Thymus (tissue), 11 donors: ENCODE data around the gene SLC2A5. TPM values are rescaled to one million over a fixed set of nuclear protein-coding genes. Genes with fewer than 3 reads are reported as not detected.
A peak's percentile ranks its signal among the peaks of the same experiment; 100 is the strongest.

ENCODE experiments used
- DNase-seq, 9 donors: peaks; one replicate each; pipeline ENCODE4 v3.0.0-alpha.2; 2013; ENCODE audit warnings: low spot score in 9 of 9, low read depth in 6 of 9, missing footprints in 1 of 9
- H3K27ac ChIP-seq, 2 donors: one replicate each; pipeline ENCODE4 v1.5.1; 2013; ENCODE audit warnings: control low read depth in 1 of 2, low read depth in 1 of 2, low read length in 1 of 2, mild to moderate bottlenecking in 1 of 2, moderate library complexity in 1 of 2
- H3K27me3 ChIP-seq, 2 donors: one replicate each; pipeline ENCODE4 v1.5.1; 2013; ENCODE audit warnings: low read length in 1 of 2; ENCODE audit not compliant: control insufficient read depth in 2 of 2, insufficient read depth in 1 of 2
- H3K36me3 ChIP-seq, 2 donors: one replicate each; pipeline ENCODE4 v1.5.1; 2013; ENCODE audit warnings: low read length in 1 of 2, mild to moderate bottlenecking in 1 of 2, moderate library complexity in 1 of 2; ENCODE audit not compliant: control insufficient read depth in 2 of 2, insufficient read depth in 2 of 2
- H3K4me1 ChIP-seq, 2 donors: one replicate each; pipeline ENCODE4 v1.5.1; 2013; ENCODE audit warnings: low read length in 2 of 2; ENCODE audit not compliant: control insufficient read depth in 2 of 2, insufficient read depth in 2 of 2
- H3K4me3 ChIP-seq, 2 donors: one replicate each; pipeline ENCODE4 v1.5.1; 2013; ENCODE audit warnings: low read length in 2 of 2, control low read depth in 1 of 2, mild to moderate bottlenecking in 1 of 2
- H3K9me3 ChIP-seq, 2 donors: one replicate each; pipeline ENCODE4 v1.5.1; 2013; ENCODE audit warnings: low read length in 1 of 2, mild to moderate bottlenecking in 1 of 2; ENCODE audit not compliant: control insufficient read depth in 2 of 2, insufficient read depth in 1 of 2
- WGBS: extraction: QIAGEN DNeasy Blood & Tissue Kit; methylation state at CpG from one replicate; pipeline ENCODE4 v1.1.7; 2013; 5-methylcytosine and 5-hydroxymethylcytosine counted together
- polyA plus RNA-seq: library from polyadenylated mRNA; stranded (reverse); fragments of 200-250 nt; gene quantifications from one replicate; pipeline ENCODE4 v1.2.3, GENCODE V29; 2013
- total RNA-seq: library from RNA; stranded (reverse); fragments of 120-200 nt; gene quantifications from one replicate; pipeline ENCODE4 v1.2.4, GENCODE V29; 2013
- donor health status: healthy.

Gene SLC2A5
- total and polyA plus RNA-seq, 2 donors = 1.5 to 6.8 TPM

DNA sequence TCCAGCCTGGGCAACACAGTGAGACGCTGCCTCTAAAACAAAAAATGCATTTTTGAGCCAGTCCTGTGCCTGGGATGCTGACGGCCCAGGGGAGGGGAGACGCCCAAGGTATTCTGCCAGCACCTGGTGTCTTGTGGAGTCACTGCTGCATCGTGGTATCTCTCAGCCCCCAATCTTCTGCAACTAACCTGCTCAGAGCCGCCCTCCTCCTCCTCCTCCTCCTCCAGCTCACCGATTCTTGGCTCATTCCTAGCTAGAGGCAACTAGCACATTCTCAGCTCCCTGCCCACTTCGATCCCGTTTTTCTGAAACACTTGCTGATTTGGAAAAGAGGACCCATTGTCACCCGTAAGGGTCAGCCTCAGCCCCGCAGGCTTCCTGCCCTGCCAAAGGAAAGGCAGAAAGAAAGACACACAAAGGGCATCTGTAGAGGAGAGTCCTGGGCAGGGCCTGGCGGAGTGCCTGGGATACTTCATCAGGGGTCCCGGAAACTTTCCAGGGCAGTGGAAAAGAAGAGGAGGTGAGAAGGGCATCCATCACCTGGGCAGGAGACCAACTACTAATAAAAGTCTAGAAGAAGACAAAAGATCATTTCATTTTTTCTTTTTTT lies 38.7 kb upstream of the SLC2A5 start:
- 97% methylated on average over 12 of the region's 12 CpGs for WGBS
- no peaks in the 10 kb centered on the region for H3K36me3 ChIP-seq
- no peaks in the 10 kb centered on the region for H3K27me3 ChIP-seq
- no peak for DNase-seq
- no peak overlapping the region for H3K27ac ChIP-seq
- H3K4me3 ChIP-seq = no peak overlapping the region
- H3K4me1 ChIP-seq = peaks cover 0 to 4% of the 10 kb centered on the region in 2 donors
- no peaks in the 10 kb centered on the region for H3K9me3 ChIP-seq

DNA sequence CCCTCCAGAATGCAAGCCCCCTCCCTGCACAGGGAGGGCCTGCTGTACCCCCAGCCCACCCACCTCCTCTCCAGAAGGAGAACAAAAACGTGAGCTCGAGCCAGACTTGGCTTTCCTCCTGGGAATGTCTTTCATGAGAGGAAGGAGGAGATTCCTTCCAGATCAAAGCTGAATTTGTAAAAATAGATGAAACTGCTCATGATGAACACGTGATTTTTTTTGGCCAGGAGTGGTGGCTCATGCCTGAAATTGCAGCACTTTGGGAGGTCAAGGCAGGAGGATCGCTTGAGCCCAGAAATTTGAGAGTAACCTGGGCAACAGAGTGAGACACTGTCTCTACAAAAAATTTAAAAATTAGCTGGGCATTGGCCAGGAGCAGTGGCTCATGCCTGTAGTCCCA lies 37.7 kb upstream of the SLC2A5 start:
- no peaks in the 10 kb centered on the region for H3K27me3 ChIP-seq
- no peak for DNase-seq
- H3K36me3 ChIP-seq = no peaks in the 10 kb centered on the region
- no peak overlapping the region for H3K4me3 ChIP-seq
- 87% methylated on average over 4 of the region's 4 CpGs for WGBS
- no peak overlapping the region for H3K27ac ChIP-seq
- H3K9me3 ChIP-seq = no peaks in the 10 kb centered on the region
- peaks cover 0 to 4% of the 10 kb centered on the region in 2 donors for H3K4me1 ChIP-seq

DNA sequence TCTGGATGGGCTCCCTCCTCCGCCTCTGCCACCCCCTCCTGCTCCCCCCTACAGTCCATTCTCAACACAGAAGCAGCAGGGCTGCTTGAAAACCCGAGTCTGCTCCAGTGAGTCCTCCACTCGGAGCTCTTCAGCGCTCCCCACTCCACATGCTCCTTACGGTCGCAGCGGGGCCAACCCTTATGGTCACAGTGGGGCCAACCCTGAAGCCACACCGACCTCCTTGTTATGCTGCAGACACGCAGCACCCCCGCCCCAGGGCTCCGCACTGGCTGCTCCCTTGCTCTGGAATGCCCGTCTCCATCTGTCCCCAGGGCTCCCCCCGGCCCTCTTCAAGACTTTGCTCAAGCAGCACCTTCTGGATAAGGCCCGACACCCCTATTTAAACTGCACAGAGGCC lies 36.9 kb upstream of the SLC2A5 start:
- no peak for DNase-seq
- 97% methylated on average over 14 of the region's 14 CpGs for WGBS
- H3K9me3 ChIP-seq = no peaks in the 10 kb centered on the region
- H3K27ac ChIP-seq = no peak overlapping the region
- no peaks in the 10 kb centered on the region for H3K27me3 ChIP-seq
- no peak overlapping the region for H3K4me3 ChIP-seq
- no peaks in the 10 kb centered on the region for H3K36me3 ChIP-seq
- H3K4me1 ChIP-seq = peaks cover 0 to 4% of the 10 kb centered on the region in 2 donors

DNA sequence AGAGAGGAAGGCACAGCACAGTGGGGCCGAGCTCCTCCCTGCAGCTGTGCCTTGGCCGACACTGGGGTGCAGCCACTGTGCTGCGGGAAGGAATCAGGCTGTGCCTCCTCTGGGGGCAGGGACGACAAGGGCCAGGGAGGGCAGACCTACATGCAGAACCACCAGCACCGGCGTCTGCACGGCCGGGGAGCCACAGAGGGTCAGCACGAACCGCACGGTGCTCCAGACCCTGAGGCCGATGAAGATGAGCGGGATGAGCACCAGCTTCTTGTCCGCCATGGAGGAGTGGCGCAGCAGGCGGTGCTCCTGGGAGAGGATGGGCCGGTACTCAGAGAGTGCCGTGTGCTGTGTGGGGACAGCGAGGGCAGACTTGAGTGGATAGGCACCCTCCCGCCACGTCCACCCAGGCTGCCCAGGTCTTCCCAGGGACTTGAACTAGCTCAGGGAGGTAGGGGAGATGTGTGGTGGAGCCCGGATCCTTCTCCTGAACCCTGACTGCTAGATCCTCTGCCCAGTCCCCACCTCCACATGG lies 36.0 kb upstream of the SLC2A5 start:
- H3K27me3 ChIP-seq = no peaks in the 10 kb centered on the region
- H3K9me3 ChIP-seq = no peaks in the 10 kb centered on the region
- WGBS = 96% methylated on average over 22 of the region's 22 CpGs
- DNase-seq = no peak
- no peaks in the 10 kb centered on the region for H3K36me3 ChIP-seq
- no peak overlapping the region for H3K27ac ChIP-seq
- H3K4me3 ChIP-seq = no peak overlapping the region
- H3K4me1 ChIP-seq = no peaks in the 10 kb centered on the region

DNA sequence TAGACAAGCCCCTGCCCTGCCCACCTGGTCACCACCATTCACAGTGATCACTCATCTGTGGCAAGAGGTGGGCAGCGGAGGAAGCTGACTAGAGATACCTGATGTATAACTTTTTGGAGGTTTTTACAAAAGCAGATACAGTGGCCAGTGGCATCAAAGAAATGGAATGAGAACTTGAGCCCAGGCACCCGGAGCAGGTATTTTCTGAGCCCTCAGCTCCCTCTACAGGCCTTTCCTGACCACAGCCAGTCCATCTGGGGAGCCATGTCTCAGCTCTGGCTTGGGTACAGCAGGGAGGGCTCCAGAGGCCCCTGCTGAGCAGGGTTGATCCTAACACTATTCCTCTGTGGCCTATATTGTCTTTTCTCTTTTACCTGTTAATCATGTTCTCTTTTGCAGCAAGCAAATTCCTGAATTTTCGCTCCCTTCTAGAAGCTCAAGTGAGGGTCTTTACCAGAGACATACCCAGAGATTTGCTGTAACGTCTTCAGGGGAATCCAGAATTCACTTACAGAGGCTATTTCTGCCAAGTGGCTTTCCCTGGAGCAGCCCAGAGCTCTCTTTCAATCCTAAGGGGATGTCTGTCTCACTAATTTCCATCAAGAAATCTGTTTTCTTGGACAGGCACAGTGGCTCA lies 32.2 kb upstream of the SLC2A5 start:
- DNase-seq = peak in 2 of 9 donors; percentile 27 to 32
- Histone ChIP-seq H3K27me3 (no peaks in the 10 kb centered on the region), H3K4me3 (no peak overlapping the region), H3K36me3 (no peaks in the 10 kb centered on the region), H3K27ac (no peak overlapping the region), H3K9me3 (no peaks in the 10 kb centered on the region), H3K4me1 (no peaks in the 10 kb centered on the region)
- WGBS = 46% methylated on average over 4 of the region's 4 CpGs

DNA sequence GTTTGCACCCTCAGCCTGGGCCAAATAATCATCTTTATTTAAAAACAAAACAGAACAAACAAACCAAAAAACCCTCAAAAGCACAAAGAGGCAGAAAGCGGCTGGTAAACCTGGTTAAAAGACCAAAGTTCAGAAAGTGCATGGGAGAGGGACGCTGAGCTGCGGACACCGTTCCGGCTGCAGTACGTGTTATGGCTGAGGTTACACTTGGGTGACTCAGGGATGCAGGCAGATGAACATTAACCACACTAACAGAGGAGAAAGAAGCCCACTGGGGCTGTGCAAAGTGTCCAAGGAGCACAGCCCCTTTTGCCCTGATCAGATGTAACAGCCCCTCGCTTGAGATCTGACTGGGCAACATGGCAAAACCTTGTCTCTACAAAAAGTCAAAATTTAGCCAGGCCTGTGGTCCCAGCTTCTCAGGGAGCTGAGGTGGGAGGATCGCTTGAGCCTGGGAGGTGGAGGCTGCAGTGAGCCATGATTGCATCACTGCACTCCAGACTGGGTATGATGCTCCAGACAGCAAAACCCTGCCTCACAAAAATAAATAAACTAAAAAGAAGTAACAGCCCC lies 31.1 kb upstream of the SLC2A5 start:
- no peak for DNase-seq
- H3K36me3 ChIP-seq = no peaks in the 10 kb centered on the region
- no peaks in the 10 kb centered on the region for H3K4me1 ChIP-seq
- H3K9me3 ChIP-seq = no peaks in the 10 kb centered on the region
- H3K27me3 ChIP-seq = no peaks in the 10 kb centered on the region
- 98% methylated on average over 8 of the region's 8 CpGs for WGBS
- H3K27ac ChIP-seq = no peak overlapping the region
- H3K4me3 ChIP-seq = no peak overlapping the region

DNA sequence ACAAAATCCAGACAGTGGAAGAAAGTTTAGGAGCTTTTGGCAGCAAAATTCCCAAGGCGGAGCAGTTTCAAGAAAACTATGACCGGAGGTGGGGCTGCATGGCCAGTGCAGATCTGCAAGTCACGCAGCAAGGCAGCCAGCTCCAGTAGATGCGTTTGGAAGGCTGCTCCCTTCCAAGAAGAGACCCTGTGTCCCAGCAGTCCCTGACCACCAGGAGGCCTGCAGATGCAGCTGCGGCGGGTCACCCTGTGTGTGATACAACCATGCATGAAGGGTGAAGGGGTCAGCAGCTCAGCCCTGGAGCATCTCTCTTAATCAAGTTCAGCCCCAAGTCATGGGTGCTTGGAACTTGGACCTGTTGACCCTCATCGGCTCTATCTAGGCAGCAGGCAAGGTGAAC lies 30.1 kb upstream of the SLC2A5 start:
- Histone ChIP-seq H3K9me3 (no peaks in the 10 kb centered on the region), H3K4me1 (no peaks in the 10 kb centered on the region), H3K27ac (no peak overlapping the region), H3K36me3 (no peaks in the 10 kb centered on the region), H3K4me3 (no peak overlapping the region), H3K27me3 (no peaks in the 10 kb centered on the region)
- WGBS = 97% methylated on average over 7 of the region's 7 CpGs
- no peak for DNase-seq

DNA sequence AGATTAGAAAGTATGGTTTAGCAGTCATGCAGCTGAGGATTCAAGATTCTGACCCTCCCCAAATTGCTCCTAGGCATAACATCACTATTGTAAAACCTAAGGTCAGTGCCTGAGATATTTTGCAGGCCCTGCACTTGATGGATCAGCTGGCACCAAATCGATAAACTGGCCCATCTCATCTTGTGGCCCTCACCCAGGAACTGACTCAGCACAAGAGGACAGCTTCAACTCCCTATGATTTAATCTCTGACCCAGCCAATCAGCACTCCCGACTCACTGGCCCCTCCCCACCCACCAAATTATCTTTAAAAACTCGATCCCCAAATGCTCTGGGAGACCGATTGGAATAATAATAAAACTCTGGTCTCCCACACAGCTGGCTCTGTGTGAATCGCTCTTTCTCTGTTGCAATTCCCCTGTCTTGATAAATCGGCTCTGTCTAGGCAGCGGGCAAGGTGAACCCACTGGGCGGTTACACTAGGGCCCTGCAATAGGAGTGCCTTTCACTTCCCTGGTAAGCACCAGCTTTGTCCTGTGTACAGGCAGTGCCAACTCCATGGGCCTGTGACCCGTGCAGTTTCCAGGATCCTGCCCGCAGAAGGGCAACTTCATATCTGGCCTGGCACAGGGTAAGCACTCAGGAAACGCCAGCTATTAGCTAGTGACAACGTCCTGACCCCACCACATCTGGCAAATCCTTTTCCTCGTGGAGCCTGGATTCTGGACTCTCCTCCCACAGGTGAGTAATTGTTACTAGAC lies 28.7 kb upstream of the SLC2A5 start:
- no peak overlapping the region for H3K4me3 ChIP-seq
- WGBS = 97% methylated on average over 13 of the region's 13 CpGs
- no peaks in the 10 kb centered on the region for H3K9me3 ChIP-seq
- no peak overlapping the region for H3K27ac ChIP-seq
- DNase-seq = no peak
- no peaks in the 10 kb centered on the region for H3K4me1 ChIP-seq
- no peaks in the 10 kb centered on the region for H3K27me3 ChIP-seq
- H3K36me3 ChIP-seq = no peaks in the 10 kb centered on the region

DNA sequence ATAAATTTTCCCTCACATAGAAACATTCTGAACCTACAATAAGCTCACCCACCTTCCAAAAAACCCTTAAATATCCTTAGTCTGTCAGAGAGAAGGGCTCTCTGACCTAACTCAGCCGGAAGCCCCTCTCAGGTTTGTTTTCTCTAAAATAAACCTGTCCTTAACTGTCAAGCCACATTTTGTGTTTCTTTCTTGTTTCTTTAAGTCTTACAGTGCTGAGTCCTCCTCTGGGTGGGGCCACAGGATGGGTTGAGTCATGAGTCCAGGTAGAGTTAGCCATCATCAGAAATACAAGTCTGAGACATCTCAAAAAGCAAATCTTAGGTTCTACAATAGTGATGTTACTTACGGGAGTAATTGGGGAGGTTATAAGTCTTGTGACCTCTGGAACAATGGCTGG lies 26.4 kb upstream of the SLC2A5 start:
- no peak overlapping the region for H3K4me3 ChIP-seq
- 95% methylated on average over 2 of the region's 2 CpGs for whole genome bisulfite sequencing
- no peak overlapping the region for H3K27ac ChIP-seq
- no peaks in the 10 kb centered on the region for H3K27me3 ChIP-seq
- no peak for DNase-seq
- no peaks in the 10 kb centered on the region for H3K36me3 ChIP-seq
- no peaks in the 10 kb centered on the region for H3K4me1 ChIP-seq
- no peaks in the 10 kb centered on the region for H3K9me3 ChIP-seq
